Stimulated activated CD4-positive, alpha-beta T cell treated with anti-CD3 and anti-CD28 coated beads, TNF-alpha, amount 100 ng/mL, for 1 hour (primary cell): ENCODE measurements around the gene ASCL3.
A peak's percentile ranks its signal among the peaks of the same experiment; 100 is the strongest.
"Not testable (repeated sequence)": the region's sequence is repeated elsewhere in the genome, so short reads cannot be mapped to it uniquely, and the experiment has no call there.

Experiments
- DNase-seq, 3 donors: peaks; one replicate each; pipeline ENCODE4 v3.0.0-alpha.2; 2020; ENCODE audit warnings: low read depth in 3 of 3, low spot score in 1 of 3

ASCL3 gene

GRCh38 chr11:8911029-8911823 lies 31.6 kb downstream of the ASCL3 start, which contains the start of gene AKIP1:
TSS of gene AKIP1 (plus strand) at chr11:8911189. CDS start at chr11:8911450, 261 bp downstream.
- DNase-seq: peak; percentile 40 to 70 (median 60)

GRCh38 chr11:8910649-8911026 lies 32.2 kb downstream of the ASCL3 start:
- DNase-seq: no peak

GRCh38 chr11:8908099-8908498 lies 34.7 kb downstream of the ASCL3 start:
- DNase-seq: no peak

- no peak for DNase-seq
Measured at GRCh38 chr11:8907116-8907515, 35.7 kb downstream of the ASCL3 start.

- DNase-seq: no peak
Measured at GRCh38 chr11:8905528-8906165, 37.2 kb downstream of the ASCL3 start.

- DNase-seq: no peak
Measured at GRCh38 chr11:8899119-8899753, 43.6 kb downstream of the ASCL3 start.

- DNase-seq: not testable (repeated sequence)
Measured at GRCh38 chr11:8891185-8891584, 51.6 kb downstream of the ASCL3 start.
